GM12878 (cell line): ENCODE measurements around the gene RAP1A. TPM values are rescaled to one million over a fixed set of nuclear protein-coding genes. Genes with fewer than 3 reads are reported as not detected.

Experiments used
- ATAC-seq: fragments of 200-7000 bp; cut with Tn5 transposase; 3 replicates; pipeline ENCODE4 v1.9.1; 2020; ENCODE audit warnings: mild to moderate bottlenecking, moderate library complexity
- BruUV-seq: library from RNA; stranded (reverse); fragments of 400-500 nt; replicated peaks from 2 replicates; lab custom pipeline; 2021; lab: Mats Ljungman, UMichigan
- CTCF ChIA-PET: fragments of 300-600 bp; sonication (Branson Sonifier 250); formaldehyde crosslinking; extraction: SDS; loops from one replicate; lab custom pipeline; 2021; ENCODE audit warnings: inconsistent platforms; lab: Yijun Ruan, JAX
- POLR2A ChIA-PET: fragments of 350-600 bp; formaldehyde crosslinking; extraction: SDS; loops from one replicate; lab custom pipeline; 2021; ENCODE audit warnings: inconsistent platforms; lab: Charles Lee
- RAD21 ChIA-PET: fragments of 300-600 bp; sonication (Branson Sonifier 250); formaldehyde crosslinking; loops from one replicate; lab custom pipeline; 2023; ENCODE audit warnings: antibody characterized with exemption; ENCODE audit not compliant: unreplicated experiment; lab: Charles Lee
- SMC1A ChIA-PET: fragments of 300-600 bp; sonication (Branson Sonifier 250); formaldehyde crosslinking; loops from one replicate; lab custom pipeline; 2023; ENCODE audit not compliant: unreplicated experiment, uncharacterized antibody; lab: Charles Lee
- DNase-seq: peaks from one replicate; pipeline ENCODE4 v3.0.0-alpha.2; 2011; ENCODE audit warnings: low read depth, low spot score
- FAIRE-seq: peaks from 3 replicates; lab custom pipeline; 2011; peaks lifted over from hg19 to GRCh38; lab: Jason Lieb, UNC
- H2AFZ ChIP-seq: 2 replicates; pipeline ENCODE4 v1.6.0; 2011; ENCODE audit warnings: low read depth, low read length, control low read depth; ENCODE audit not compliant: control insufficient read depth
- H3K27ac ChIP-seq: 2 replicates; pipeline ENCODE4 v1.5.1; 2011; ENCODE audit warnings: control low read depth; ENCODE audit not compliant: control insufficient read depth, insufficient read depth
- H3K27me3 ChIP-seq, 2 experiments: replicated peaks in 1 of 2; 2 replicates each; pipeline versions ENCODE4 v1.6.0 to v1.6.1; 2011; ENCODE audit warnings: low read length in 1 of 2; ENCODE audit not compliant: control insufficient read depth in 2 of 2, insufficient read depth in 2 of 2
- H3K36me3 ChIP-seq, 2 experiments: 2 replicates each; pipeline ENCODE4 v1.5.1; 2011; ENCODE audit warnings: low read length in 1 of 2; ENCODE audit not compliant: control insufficient read depth in 2 of 2, insufficient read depth in 2 of 2
- H3K4me1 ChIP-seq: 2 replicates; pipeline ENCODE4 v1.6.1; 2011; ENCODE audit warnings: mild to moderate bottlenecking, low read length, moderate library complexity, mixed read lengths; ENCODE audit not compliant: control insufficient read depth, insufficient read depth
- H3K4me2 ChIP-seq: 2 replicates; pipeline ENCODE4 v1.6.0; 2011; ENCODE audit warnings: control low read depth; ENCODE audit not compliant: control insufficient read depth, insufficient read depth
- H3K4me3 ChIP-seq: fragments of 200-600 bp; sonication (generic); 2 replicates; pipeline ENCODE4 v1.5.1; 2016
- H3K79me2 ChIP-seq: 2 replicates; pipeline ENCODE4 v1.6.0; 2011; ENCODE audit warnings: low read length; ENCODE audit not compliant: control insufficient read depth, insufficient read depth
- H3K9ac ChIP-seq: 2 replicates; pipeline ENCODE4 v1.8.0; 2011; ENCODE audit warnings: low read length, control low read depth, mixed read lengths; ENCODE audit not compliant: control insufficient read depth, insufficient read depth
- H3K9me3 ChIP-seq: replicated peaks from 3 replicates; pipeline ENCODE4 v1.5.1; 2011; ENCODE audit warnings: mild to moderate bottlenecking, low read length; ENCODE audit not compliant: control insufficient read depth, insufficient read depth
- H4K20me1 ChIP-seq: 2 replicates; pipeline ENCODE4 v1.6.0; 2011; ENCODE audit not compliant: control insufficient read depth, insufficient read depth
- BMI1 ChIP-seq: fragments of 450-650 bp; IDR thresholded peaks from 2 replicates; pipeline ENCODE4 v1.6.1; 2016; ENCODE audit warnings: mild to moderate bottlenecking, moderate library complexity, borderline replicate concordance
- CBFB ChIP-seq: IDR thresholded peaks from 2 replicates; pipeline ENCODE4 v1.6.1; 2016; ENCODE audit warnings: antibody characterized with exemption, low read depth
- CREB1 ChIP-seq: IDR thresholded peaks from 2 replicates; pipeline ENCODE4 v1.6.1; 2012; ENCODE audit warnings: low read depth, mild to moderate bottlenecking, inconsistent platforms
- IKZF2 ChIP-seq, 2 experiments: fragments of 450-650 bp; IDR thresholded peaks; 2 replicates each; pipeline ENCODE4 v1.6.1; 2017; ENCODE audit warnings: mild to moderate bottlenecking in 2 of 2, moderate library complexity in 2 of 2
- JUND ChIP-seq: IDR thresholded peaks from 2 replicates; pipeline ENCODE4 v1.6.1; 2012; ENCODE audit warnings: low read depth, mild to moderate bottlenecking, low read length, improper control_type of control experiment, moderate library complexity
- KLF5 ChIP-seq: fragments of 450-650 bp; IDR thresholded peaks from 2 replicates; pipeline ENCODE4 v1.6.1; 2014; ENCODE audit warnings: mild to moderate bottlenecking; ENCODE audit not compliant: partially characterized antibody
- PML ChIP-seq: IDR thresholded peaks from 2 replicates; pipeline ENCODE4 v1.6.1; 2012; ENCODE audit warnings: low read length, inconsistent platforms
- SP1 ChIP-seq: IDR thresholded peaks from one replicate; pipeline ENCODE4 v1.6.1; 2011; ENCODE audit warnings: low read depth, low read length
- ZNF217 ChIP-seq: fragments of 450-650 bp; IDR thresholded peaks from 2 replicates; pipeline ENCODE4 v1.6.1; 2017; ENCODE audit warnings: antibody characterized with exemption, mild to moderate bottlenecking
- WGBS: methylation state at CpG from one replicate; pipeline ENCODE4 v1.1.6; 2016; ENCODE audit warnings: low lambda C conversion rate; ENCODE audit not compliant: insufficient replicate concordance, insufficient coverage; ENCODE audit errors: missing lambda C conversion rate; 5-methylcytosine and 5-hydroxymethylcytosine counted together
- in situ Hi-C: fragments of 300-500 bp; cut with MboI; formaldehyde crosslinking; loops from 9 replicates; pipeline ENCODE4 v1.14.3; 2018; ENCODE audit warnings: mixed read lengths
- intact Hi-C: fragments of 100-400 bp; cut with micrococcal nuclease; formaldehyde crosslinking; loops from one replicate; pipeline ENCODE4 v1.14.2; 2022; ENCODE audit not compliant: unreplicated experiment
- polyA plus RNA-seq, 11 experiments: library from polyadenylated mRNA; depleted of rRNA in 4 of 11; unstranded in 6 of 11; stranded (reverse) in 5 of 11; fragments of >200 nt; fragmentation: Nextera tagmentation in 4 of 11; fragmentation: Illumina TruSeq in 1 of 11; extraction: Ambion mirVana in 4 of 11; extraction: Trizol in 1 of 11; gene quantifications; 1 replicate in 1 of 11; 2 replicates in 10 of 11; pipeline versions ENCODE4 v1.2.1 to v1.2.3, GENCODE V29; 2011 to 2016; ENCODE audit warnings: inconsistent platforms in 2 of 11, missing spikeins in 2 of 11, low read depth in 1 of 11
- total RNA-seq, 4 experiments: library from RNA; depleted of rRNA in 3 of 4; stranded (reverse); fragments of >200 nt in 3 of 4; fragmentation: Illumina TruSeq in 1 of 4; extraction: Trizol in 1 of 4; gene quantifications; 2 replicates each; pipeline versions ENCODE4 v1.2.1 to v1.2.3, GENCODE V29; 2013 to 2021
- TF ChIP-seq, protein P1 (sequence below): fragments of 450-650 bp; IDR thresholded peaks from 2 replicates; pipeline ENCODE4 v1.6.1; 2017; ENCODE audit warnings: mild to moderate bottlenecking, low read depth, inconsistent platforms; ENCODE audit not compliant: poor library complexity, severe bottlenecking
- TF ChIP-seq, protein P2 (sequence below): fragments of 450-650 bp; IDR thresholded peaks from 2 replicates; pipeline ENCODE4 v1.6.1; 2017; ENCODE audit warnings: low read depth, mild to moderate bottlenecking, moderate library complexity
- TF ChIP-seq, protein P3 (sequence below): fragments of 450-650 bp; formaldehyde crosslinking; IDR thresholded peaks from 2 replicates; pipeline ENCODE4 v1.4.0; 2020; ENCODE audit warnings: mild to moderate bottlenecking, moderate library complexity
- TF ChIP-seq, protein P4 (sequence below): fragments of 450-650 bp; IDR thresholded peaks from 2 replicates; pipeline ENCODE4 v1.6.1; 2018; ENCODE audit warnings: borderline replicate concordance, mild to moderate bottlenecking; ENCODE audit not compliant: partially characterized antibody

Gene RAP1A
- total and polyA plus RNA-seq, 10 of the 15 experiments (the other 5 are each of a cell fraction or from before 2014, with no cell fraction given): 38.4 to 213 (median 86.0) TPM

DNA sequence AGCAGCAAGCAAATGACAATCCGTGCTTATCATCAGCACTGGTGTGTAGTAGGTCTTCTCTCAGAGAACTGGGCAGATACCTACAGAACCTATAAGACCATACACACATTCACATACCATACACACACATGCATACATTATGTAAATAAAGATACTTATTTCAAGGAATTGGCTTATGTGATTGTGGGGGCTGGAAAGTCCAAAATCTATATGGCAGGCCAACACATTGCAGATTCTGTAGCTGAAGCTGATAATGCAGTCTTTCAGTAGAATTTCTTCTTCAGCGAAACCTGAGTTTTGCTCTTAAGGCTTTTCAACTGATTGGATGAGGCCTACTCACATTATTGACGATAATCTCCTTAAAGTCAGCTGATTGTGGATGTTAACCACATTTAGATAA lies 24.1 kb downstream of the RAP1A start:
- H3K9ac ChIP-seq: no peak overlapping the region
- ChIA-PET POLR2A (no interaction called here), CTCF (interaction anchor here (1.5 kb wide), 2 partner anchors 28 to 37 kb away, joined by 3 to 4 read pairs; no protein-coding TSS in a partner anchor), SMC1A (interaction anchor here (1.0 to 2.1 kb wide), 3 partner anchors 22 to 162 kb away, joined by 4 to 5 read pairs (median 5); no protein-coding TSS in a partner anchor), RAD21 (interaction anchor here (1.6 kb wide), 1 partner anchor 11 kb away, joined by 4 read pairs; no protein-coding TSS in a partner anchor)
- DNase-seq (no peak), ATAC-seq (no peak), FAIRE-seq (no peak)
- no peak overlapping the region for H3K4me3 ChIP-seq
- 98% methylated on average over 3 of the region's 3 CpGs for WGBS
- peaks cover 6 to 13% of the 10 kb centered on the region in 2 experiments for H3K36me3 ChIP-seq
- no peak overlapping the region for H3K4me2 ChIP-seq
- H3K27ac ChIP-seq: no peak overlapping the region
- H3K79me2 ChIP-seq: peaks cover 93% of the 10 kb centered on the region
- peaks cover 3% of the 10 kb centered on the region; the same call in 1 of the 2 replicates for H4K20me1 ChIP-seq
- no peak overlapping the region for H2AFZ ChIP-seq
- intact Hi-C loops: no loop called here
- in situ Hi-C loops: no loop called here
- no peaks in the 10 kb centered on the region for H3K27me3 ChIP-seq
- no TSS peak for BruUV-seq
- no peaks in the 10 kb centered on the region for H3K4me1 ChIP-seq
- peaks cover 4% of the 10 kb centered on the region; the same call in 2 of the 3 replicates for H3K9me3 ChIP-seq
- TF ChIP-seq CREB1 (no peak), SP1 (no peak), CBFB (no peak), KLF5 (no peak), IKZF2 (IDR thresholded peaks at IDR 0.05) (no peak), BMI1 (no peak), ZNF217 (no peak), PML (no peak), JUND (no peak)
- TF ChIP-seq, protein P1, sequence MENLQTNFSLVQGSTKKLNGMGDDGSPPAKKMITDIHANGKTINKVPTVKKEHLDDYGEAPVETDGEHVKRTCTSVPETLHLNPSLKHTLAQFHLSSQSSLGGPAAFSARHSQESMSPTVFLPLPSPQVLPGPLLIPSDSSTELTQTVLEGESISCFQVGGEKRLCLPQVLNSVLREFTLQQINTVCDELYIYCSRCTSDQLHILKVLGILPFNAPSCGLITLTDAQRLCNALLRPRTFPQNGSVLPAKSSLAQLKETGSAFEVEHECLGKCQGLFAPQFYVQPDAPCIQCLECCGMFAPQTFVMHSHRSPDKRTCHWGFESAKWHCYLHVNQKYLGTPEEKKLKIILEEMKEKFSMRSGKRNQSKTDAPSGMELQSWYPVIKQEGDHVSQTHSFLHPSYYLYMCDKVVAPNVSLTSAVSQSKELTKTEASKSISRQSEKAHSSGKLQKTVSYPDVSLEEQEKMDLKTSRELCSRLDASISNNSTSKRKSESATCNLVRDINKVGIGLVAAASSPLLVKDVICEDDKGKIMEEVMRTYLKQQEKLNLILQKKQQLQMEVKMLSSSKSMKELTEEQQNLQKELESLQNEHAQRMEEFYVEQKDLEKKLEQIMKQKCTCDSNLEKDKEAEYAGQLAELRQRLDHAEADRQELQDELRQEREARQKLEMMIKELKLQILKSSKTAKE: no peak
- TF ChIP-seq, protein P2, sequence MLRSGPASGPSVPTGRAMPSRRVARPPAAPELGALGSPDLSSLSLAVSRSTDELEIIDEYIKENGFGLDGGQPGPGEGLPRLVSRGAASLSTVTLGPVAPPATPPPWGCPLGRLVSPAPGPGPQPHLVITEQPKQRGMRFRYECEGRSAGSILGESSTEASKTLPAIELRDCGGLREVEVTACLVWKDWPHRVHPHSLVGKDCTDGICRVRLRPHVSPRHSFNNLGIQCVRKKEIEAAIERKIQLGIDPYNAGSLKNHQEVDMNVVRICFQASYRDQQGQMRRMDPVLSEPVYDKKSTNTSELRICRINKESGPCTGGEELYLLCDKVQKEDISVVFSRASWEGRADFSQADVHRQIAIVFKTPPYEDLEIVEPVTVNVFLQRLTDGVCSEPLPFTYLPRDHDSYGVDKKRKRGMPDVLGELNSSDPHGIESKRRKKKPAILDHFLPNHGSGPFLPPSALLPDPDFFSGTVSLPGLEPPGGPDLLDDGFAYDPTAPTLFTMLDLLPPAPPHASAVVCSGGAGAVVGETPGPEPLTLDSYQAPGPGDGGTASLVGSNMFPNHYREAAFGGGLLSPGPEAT: no peak
- TF ChIP-seq, protein P3, sequence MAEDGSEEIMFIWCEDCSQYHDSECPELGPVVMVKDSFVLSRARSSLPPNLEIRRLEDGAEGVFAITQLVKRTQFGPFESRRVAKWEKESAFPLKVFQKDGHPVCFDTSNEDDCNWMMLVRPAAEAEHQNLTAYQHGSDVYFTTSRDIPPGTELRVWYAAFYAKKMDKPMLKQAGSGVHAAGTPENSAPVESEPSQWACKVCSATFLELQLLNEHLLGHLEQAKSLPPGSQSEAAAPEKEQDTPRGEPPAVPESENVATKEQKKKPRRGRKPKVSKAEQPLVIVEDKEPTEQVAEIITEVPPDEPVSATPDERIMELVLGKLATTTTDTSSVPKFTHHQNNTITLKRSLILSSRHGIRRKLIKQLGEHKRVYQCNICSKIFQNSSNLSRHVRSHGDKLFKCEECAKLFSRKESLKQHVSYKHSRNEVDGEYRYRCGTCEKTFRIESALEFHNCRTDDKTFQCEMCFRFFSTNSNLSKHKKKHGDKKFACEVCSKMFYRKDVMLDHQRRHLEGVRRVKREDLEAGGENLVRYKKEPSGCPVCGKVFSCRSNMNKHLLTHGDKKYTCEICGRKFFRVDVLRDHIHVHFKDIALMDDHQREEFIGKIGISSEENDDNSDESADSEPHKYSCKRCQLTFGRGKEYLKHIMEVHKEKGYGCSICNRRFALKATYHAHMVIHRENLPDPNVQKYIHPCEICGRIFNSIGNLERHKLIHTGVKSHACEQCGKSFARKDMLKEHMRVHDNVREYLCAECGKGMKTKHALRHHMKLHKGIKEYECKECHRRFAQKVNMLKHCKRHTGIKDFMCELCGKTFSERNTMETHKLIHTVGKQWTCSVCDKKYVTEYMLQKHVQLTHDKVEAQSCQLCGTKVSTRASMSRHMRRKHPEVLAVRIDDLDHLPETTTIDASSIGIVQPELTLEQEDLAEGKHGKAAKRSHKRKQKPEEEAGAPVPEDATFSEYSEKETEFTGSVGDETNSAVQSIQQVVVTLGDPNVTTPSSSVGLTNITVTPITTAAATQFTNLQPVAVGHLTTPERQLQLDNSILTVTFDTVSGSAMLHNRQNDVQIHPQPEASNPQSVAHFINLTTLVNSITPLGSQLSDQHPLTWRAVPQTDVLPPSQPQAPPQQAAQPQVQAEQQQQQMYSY (CRISPR knock-in tag): no peak
- TF ChIP-seq, protein P4, sequence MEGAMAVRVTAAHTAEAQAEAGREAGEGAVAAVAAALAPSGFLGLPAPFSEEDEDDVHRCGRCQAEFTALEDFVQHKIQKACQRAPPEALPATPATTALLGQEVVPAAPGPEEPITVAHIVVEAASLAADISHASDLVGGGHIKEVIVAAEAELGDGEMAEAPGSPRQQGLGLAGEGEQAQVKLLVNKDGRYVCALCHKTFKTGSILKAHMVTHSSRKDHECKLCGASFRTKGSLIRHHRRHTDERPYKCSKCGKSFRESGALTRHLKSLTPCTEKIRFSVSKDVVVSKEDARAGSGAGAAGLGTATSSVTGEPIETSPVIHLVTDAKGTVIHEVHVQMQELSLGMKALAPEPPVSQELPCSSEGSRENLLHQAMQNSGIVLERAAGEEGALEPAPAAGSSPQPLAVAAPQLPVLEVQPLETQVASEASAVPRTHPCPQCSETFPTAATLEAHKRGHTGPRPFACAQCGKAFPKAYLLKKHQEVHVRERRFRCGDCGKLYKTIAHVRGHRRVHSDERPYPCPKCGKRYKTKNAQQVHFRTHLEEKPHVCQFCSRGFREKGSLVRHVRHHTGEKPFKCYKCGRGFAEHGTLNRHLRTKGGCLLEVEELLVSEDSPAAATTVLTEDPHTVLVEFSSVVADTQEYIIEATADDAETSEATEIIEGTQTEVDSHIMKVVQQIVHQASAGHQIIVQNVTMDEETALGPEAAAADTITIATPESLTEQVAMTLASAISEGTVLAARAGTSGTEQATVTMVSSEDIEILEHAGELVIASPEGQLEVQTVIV: no peak
